Nephron (organoid): ENCODE measurements around the gene INTS4.
"Not testable (repeated sequence)": the region's sequence is repeated elsewhere in the genome, so short reads cannot be mapped to it uniquely, and the experiment has no call there.

Experiments
- H3K27ac Mint-ChIP-seq, 3 experiments: 2 replicates each; pipeline ENCODE4 v1.8.0; 2020; ENCODE audit warnings: mixed read lengths in 3 of 3, mild to moderate bottlenecking in 2 of 3, moderate library complexity in 1 of 3
- H3K27me3 Mint-ChIP-seq: 2 replicates; pipeline ENCODE4 v1.8.0; 2021; ENCODE audit warnings: low read depth, mild to moderate bottlenecking, moderate library complexity, mixed read lengths
- H3K36me3 Mint-ChIP-seq: 2 replicates; pipeline ENCODE4 v1.8.0; 2020; ENCODE audit warnings: low read depth, mixed read lengths
- H3K4me1 Mint-ChIP-seq: 2 replicates; pipeline ENCODE4 v1.8.0; 2020; ENCODE audit warnings: mixed read lengths
- H3K4me3 Mint-ChIP-seq, 3 experiments: 2 replicates each; pipeline ENCODE4 v1.8.0; 2020; ENCODE audit warnings: mild to moderate bottlenecking in 3 of 3, mixed read lengths in 3 of 3, moderate library complexity in 2 of 3
- H3K9me3 Mint-ChIP-seq: 2 replicates; pipeline ENCODE4 v1.8.0; 2020; ENCODE audit warnings: mixed read lengths
- CTCF ChIP-seq, 3 experiments: fragments of 200-600 bp; sonication (generic); IDR thresholded peaks; one replicate each; pipeline ENCODE4 v1.5.0; 2021; ENCODE audit warnings: antibody characterized with exemption in 3 of 3; ENCODE audit not compliant: unreplicated experiment in 3 of 3

INTS4 gene

GRCh38 chr11:77981346-77981947 is 13.0 kb downstream of the INTS4 start:
- Mint-ChIP-seq H3K4me1 (no peaks in the 10 kb centered on the region), H3K27me3 (no peaks in the 10 kb centered on the region), H3K27ac (no peak overlapping the region), H3K36me3 (peaks cover 68% of the 10 kb centered on the region), H3K9me3 (no peaks in the 10 kb centered on the region), H3K4me3 (no peak overlapping the region)
- TF ChIP-seq CTCF (IDR thresholded peaks at IDR 0.05; ENCODE audit: unreplicated experiment in 3 of 3), result no peak

GRCh38 chr11:77968337-77968736 is 26.1 kb downstream of the INTS4 start:
- Mint-ChIP-seq H3K4me1 (no peaks in the 10 kb centered on the region), H3K27ac (no peak overlapping the region), H3K4me3 (no peak overlapping the region), H3K27me3 (no peaks in the 10 kb centered on the region), H3K36me3 (peaks cover 45% of the 10 kb centered on the region), H3K9me3 (peaks cover 2% of the 10 kb centered on the region)
- no peak for TF ChIP-seq CTCF (IDR thresholded peaks at IDR 0.05; ENCODE audit: unreplicated experiment in 3 of 3)

GRCh38 chr11:77967753-77968152 is 26.7 kb downstream of the INTS4 start:
- H3K36me3 Mint-ChIP-seq, result peaks cover 40% of the 10 kb centered on the region
- TF ChIP-seq CTCF (IDR thresholded peaks at IDR 0.05; ENCODE audit: unreplicated experiment in 3 of 3), result no peak
- no peaks in the 10 kb centered on the region for H3K9me3 Mint-ChIP-seq
- no peaks in the 10 kb centered on the region for H3K27me3 Mint-ChIP-seq
- H3K27ac Mint-ChIP-seq, result no peak overlapping the region
- no peaks in the 10 kb centered on the region for H3K4me1 Mint-ChIP-seq
- no peak overlapping the region for H3K4me3 Mint-ChIP-seq

GRCh38 chr11:77967121-77967520 is 27.3 kb downstream of the INTS4 start:
- Mint-ChIP-seq H3K27me3 (no peaks in the 10 kb centered on the region), H3K9me3 (no peaks in the 10 kb centered on the region), H3K27ac (no peak overlapping the region), H3K4me1 (no peaks in the 10 kb centered on the region), H3K36me3 (peaks cover 35% of the 10 kb centered on the region), H3K4me3 (no peak overlapping the region)
- TF ChIP-seq CTCF (IDR thresholded peaks at IDR 0.05; ENCODE audit: unreplicated experiment in 3 of 3), result no peak

- no peak overlapping the region for H3K27ac Mint-ChIP-seq
- TF ChIP-seq CTCF (IDR thresholded peaks at IDR 0.05; ENCODE audit: unreplicated experiment in 3 of 3), result no peak
- H3K4me3 Mint-ChIP-seq, result no peak overlapping the region
- H3K27me3 Mint-ChIP-seq, result no peaks in the 10 kb centered on the region
- no peaks in the 10 kb centered on the region for H3K9me3 Mint-ChIP-seq
- no peaks in the 10 kb centered on the region for H3K4me1 Mint-ChIP-seq
- H3K36me3 Mint-ChIP-seq, result peaks cover 32% of the 10 kb centered on the region
Observed at GRCh38 chr11:77966338-77966737, 28.1 kb downstream of the INTS4 start.

GRCh38 chr11:77959434-77959833 is 35.0 kb downstream of the INTS4 start:
- H3K4me3 Mint-ChIP-seq, result no peak overlapping the region
- no peaks in the 10 kb centered on the region for H3K27me3 Mint-ChIP-seq
- H3K9me3 Mint-ChIP-seq, result peaks cover under 1% of the 10 kb centered on the region
- peaks cover 35% of the 10 kb centered on the region for H3K36me3 Mint-ChIP-seq
- TF ChIP-seq CTCF (IDR thresholded peaks at IDR 0.05; ENCODE audit: unreplicated experiment in 3 of 3), result no peak
- no peaks in the 10 kb centered on the region for H3K4me1 Mint-ChIP-seq
- no peak overlapping the region for H3K27ac Mint-ChIP-seq

- not testable (repeated sequence) for H3K4me3 Mint-ChIP-seq, H3K9me3 Mint-ChIP-seq, H3K27ac Mint-ChIP-seq, H3K27me3 Mint-ChIP-seq, H3K4me1 Mint-ChIP-seq
- H3K36me3 Mint-ChIP-seq, result peaks cover 42% of the 10 kb centered on the region
Observed at GRCh38 chr11:77958583-77959177, 35.8 kb downstream of the INTS4 start.

GRCh38 chr11:77943296-77943695 is 51.2 kb downstream of the INTS4 start:
- not testable (repeated sequence) for H3K27ac Mint-ChIP-seq, H3K4me3 Mint-ChIP-seq, H3K9me3 Mint-ChIP-seq, H3K4me1 Mint-ChIP-seq, H3K27me3 Mint-ChIP-seq
- peaks cover 37% of the 10 kb centered on the region for H3K36me3 Mint-ChIP-seq

GRCh38 chr11:77942465-77942864 is 52.0 kb downstream of the INTS4 start:
- H3K4me3 Mint-ChIP-seq, H3K9me3 Mint-ChIP-seq, H3K27me3 Mint-ChIP-seq, H3K27ac Mint-ChIP-seq, H3K4me1 Mint-ChIP-seq: not testable (repeated sequence)
- peaks cover 28% of the 10 kb centered on the region for H3K36me3 Mint-ChIP-seq
